ENCODE results near the gene SLC17A9.

DNA sequence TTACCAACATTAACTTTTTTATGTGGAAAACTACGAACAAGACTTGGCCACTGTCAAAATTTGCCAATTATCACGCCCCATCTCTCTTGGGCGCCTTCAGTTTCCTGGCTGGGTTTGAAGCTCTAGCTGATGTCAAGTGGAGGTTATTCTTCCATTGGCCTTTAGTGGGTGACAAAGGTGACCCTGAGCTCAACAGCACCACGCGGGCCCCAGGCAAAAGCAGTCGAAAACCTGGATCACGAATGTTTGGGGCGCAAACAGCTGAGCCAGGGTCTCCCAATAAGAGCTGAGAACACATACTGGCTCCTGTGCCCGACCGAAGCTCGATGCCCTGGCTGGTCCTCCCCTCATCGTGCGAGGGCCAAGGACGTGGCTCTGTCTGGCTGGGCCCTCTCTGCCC, 26.8 kb downstream of the SLC17A9 start:
- TF ChIP-seq EZH2 (IDR thresholded peaks at IDR 0.05; ENCODE audit: insufficient read depth, poor library complexity, severe bottlenecking) (no peak), EZH2phosphoT487 (IDR thresholded peaks at IDR 0.05; ENCODE audit: insufficient read depth, low read depth) (no peak)
